Hepatocyte (in vitro differentiated cells): Measurements from ENCODE around the gene FNDC3B. TPM values are rescaled to one million over a fixed set of nuclear protein-coding genes. Genes with fewer than 3 reads are reported as not detected.
A peak's percentile ranks its signal among the peaks of the same experiment; 100 is the strongest.

Experiments used
- DNase-seq: peaks from one replicate; pipeline ENCODE4 v3.0.0-alpha.2; 2016; ENCODE audit warnings: low spot score
- H2AFZ ChIP-seq: fragments of 200-600 bp; sonication (generic); 2 replicates; pipeline ENCODE4 v1.6.0; 2016; ENCODE audit warnings: antibody characterized with exemption, mild to moderate bottlenecking
- H3K27ac ChIP-seq: fragments of 200-600 bp; sonication (generic); 2 replicates; pipeline ENCODE4 v1.5.1; 2016; ENCODE audit warnings: mild to moderate bottlenecking
- H3K27me3 ChIP-seq: fragments of 200-600 bp; sonication (generic); 2 replicates; pipeline ENCODE4 v1.6.1; 2016
- H3K36me3 ChIP-seq: fragments of 200-600 bp; sonication (generic); replicated peaks from 2 replicates; pipeline ENCODE4 v1.5.1; 2016; ENCODE audit warnings: low read depth; ENCODE audit not compliant: insufficient read depth
- H3K4me1 ChIP-seq: fragments of 200-600 bp; sonication (generic); 2 replicates; pipeline ENCODE4 v1.5.1; 2016; ENCODE audit warnings: mild to moderate bottlenecking, moderate library complexity; ENCODE audit not compliant: insufficient read depth
- H3K4me2 ChIP-seq: fragments of 200-600 bp; sonication (generic); 2 replicates; pipeline ENCODE4 v1.6.0; 2016
- H3K4me3 ChIP-seq: fragments of 200-600 bp; sonication (generic); 2 replicates; pipeline ENCODE4 v1.5.1; 2016; ENCODE audit warnings: mild to moderate bottlenecking
- H3K79me2 ChIP-seq: fragments of 200-600 bp; sonication (generic); 2 replicates; pipeline ENCODE4 v1.6.0; 2017; ENCODE audit warnings: mild to moderate bottlenecking
- H3K9me2 ChIP-seq: fragments of 200-600 bp; sonication (generic); replicated peaks from 2 replicates; pipeline ENCODE4 v1.6.0; 2017; ENCODE audit warnings: mild to moderate bottlenecking; ENCODE audit not compliant: insufficient read depth
- H3K9me3 ChIP-seq: fragments of 200-600 bp; sonication (generic); 2 replicates; pipeline ENCODE4 v1.5.1; 2016; ENCODE audit warnings: low read depth, mild to moderate bottlenecking
- H4K20me1 ChIP-seq: fragments of 200-600 bp; sonication (generic); 2 replicates; pipeline ENCODE4 v1.6.0; 2016; ENCODE audit warnings: mild to moderate bottlenecking; ENCODE audit not compliant: insufficient read depth, poor library complexity, severe bottlenecking
- CTCF ChIP-seq: fragments of 200-600 bp; sonication (generic); IDR thresholded peaks from 2 replicates; pipeline ENCODE4 v1.5.1; 2016; ENCODE audit warnings: antibody characterized with exemption, mild to moderate bottlenecking; ENCODE audit not compliant: poor library complexity
- EZH2 ChIP-seq: fragments of 200-600 bp; sonication (generic); IDR thresholded peaks from 2 replicates; pipeline ENCODE4 v1.6.1; 2016; ENCODE audit warnings: antibody characterized with exemption, mild to moderate bottlenecking, borderline replicate concordance
- EZH2phosphoT487 ChIP-seq: fragments of 200-600 bp; sonication (generic); IDR thresholded peaks from one replicate; pipeline ENCODE4 v1.6.1; 2018; ENCODE audit warnings: antibody characterized with exemption, mild to moderate bottlenecking, low read depth, moderate library complexity; ENCODE audit not compliant: unreplicated experiment, severe bottlenecking
- WGBS: methylation state at CpG from one replicate; pipeline ENCODE4 v1.1.6; 2016; ENCODE audit warnings: low lambda C conversion rate; ENCODE audit errors: missing lambda C conversion rate; 5-methylcytosine and 5-hydroxymethylcytosine counted together
- polyA plus RNA-seq: library from polyadenylated mRNA; unstranded; fragments of >200 nt; fragmentation: Nextera tagmentation; extraction: Ambion mirVana; gene quantifications from 2 replicates; pipeline ENCODE4 v1.2.1, GENCODE V29; 2016
- total RNA-seq: library from RNA; depleted of rRNA; stranded (reverse); fragments of >200 nt; gene quantifications from 2 replicates; pipeline ENCODE4 v1.2.3, GENCODE V29; 2014

FNDC3B gene
- total and polyA plus RNA-seq, 2 experiments from 2014 or later = 61.2 to 113 TPM

DNA sequence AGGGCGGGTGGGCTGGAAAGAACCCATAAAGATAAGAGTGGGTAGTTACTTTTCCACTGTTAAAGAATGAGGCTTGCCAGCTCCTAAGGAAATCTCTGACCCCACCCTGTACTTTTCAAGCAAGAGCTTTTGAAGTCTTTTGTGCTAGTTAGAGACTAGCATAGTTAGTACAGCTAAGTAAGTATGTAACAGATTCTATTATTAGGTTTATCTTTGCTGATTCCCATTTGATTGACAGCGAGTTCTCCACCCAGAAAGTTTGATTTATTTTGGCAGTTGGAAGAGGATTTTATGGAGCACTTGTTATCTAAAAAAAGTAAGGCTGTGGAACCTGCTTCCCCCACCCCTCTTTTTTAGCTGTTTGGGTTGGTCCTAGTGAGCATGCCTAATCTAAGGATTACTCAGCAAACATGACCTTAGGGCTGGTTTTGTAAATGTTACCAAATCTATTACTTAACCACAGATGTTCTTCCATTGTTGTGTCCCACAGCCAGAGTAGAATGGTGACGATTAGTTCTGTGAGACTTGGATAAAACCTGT lies 57.6 kb downstream of the FNDC3B start:
- Histone ChIP-seq H4K20me1 (peaks cover 28% of the 10 kb centered on the region), H3K27ac (peak overlapping the region; percentile 32), H3K27me3 (no peaks in the 10 kb centered on the region), H3K9me3 (no peaks in the 10 kb centered on the region), H3K36me3 (no peaks in the 10 kb centered on the region), H3K79me2 (peaks cover 93% of the 10 kb centered on the region), H3K9me2 (no peaks in the 10 kb centered on the region), H3K4me1 (peaks cover 33% of the 10 kb centered on the region), H3K4me3 (no peak overlapping the region), H2AFZ (no peak overlapping the region), H3K4me2 (peak overlapping the region; percentile 40)
- WGBS = 34% methylated on average over 3 of the region's 3 CpGs
- DNase-seq = peak; percentile 24
- no peak for TF ChIP-seq EZH2
- TF ChIP-seq CTCF = no peak
- TF ChIP-seq EZH2phosphoT487 = no peak

- 77% methylated on average over 1 of the region's 1 CpG for WGBS
- no peak for DNase-seq
- no peaks in the 10 kb centered on the region for H3K9me3 ChIP-seq
- H3K4me2 ChIP-seq = peak overlapping the region; percentile 40
- H4K20me1 ChIP-seq = peaks cover 27% of the 10 kb centered on the region
- H3K4me1 ChIP-seq = peaks cover 33% of the 10 kb centered on the region
- peak overlapping the region; percentile 32 for H3K27ac ChIP-seq
- H2AFZ ChIP-seq = no peak overlapping the region
- H3K9me2 ChIP-seq = no peaks in the 10 kb centered on the region
- H3K36me3 ChIP-seq = no peaks in the 10 kb centered on the region
- H3K27me3 ChIP-seq = no peaks in the 10 kb centered on the region
- TF ChIP-seq EZH2phosphoT487 = no peak
- TF ChIP-seq CTCF = no peak
- TF ChIP-seq EZH2 = no peak
- peaks cover 93% of the 10 kb centered on the region for H3K79me2 ChIP-seq
- no peak overlapping the region for H3K4me3 ChIP-seq
Observed at GRCh38 chr3:172097585-172097984, 58.2 kb downstream of the FNDC3B start.

- WGBS = 63% methylated on average over 9 of the region's 9 CpGs
- Histone ChIP-seq H4K20me1 (peaks cover 25% of the 10 kb centered on the region), H3K36me3 (no peaks in the 10 kb centered on the region), H3K27ac (peak overlapping the region; percentile 32), H2AFZ (no peak overlapping the region), H3K4me3 (no peak overlapping the region), H3K9me2 (no peaks in the 10 kb centered on the region), H3K27me3 (no peaks in the 10 kb centered on the region), H3K9me3 (no peaks in the 10 kb centered on the region), H3K4me2 (no peak overlapping the region), H3K79me2 (peaks cover 96% of the 10 kb centered on the region), H3K4me1 (peaks cover 45% of the 10 kb centered on the region)
- TF ChIP-seq CTCF = no peak
- TF ChIP-seq EZH2phosphoT487 = no peak
- no peak for TF ChIP-seq EZH2
- no peak for DNase-seq
Observed at GRCh38 chr3:172098698-172099494, 59.5 kb downstream of the FNDC3B start.
